8988T (cell line): ENCODE measurements around the gene TMEM97.

Source experiments
- DNase-seq: peaks from one replicate; pipeline ENCODE4 v3.0.0; 2011

Gene TMEM97

GRCh38 chr17:28317099-28317965 lies 1.7 kb upstream of the TMEM97 start:
- no peak for DNase-seq

- DNase-seq: no peak
These were observed 838 bp upstream of the TMEM97 start for GRCh38 chr17:28317966-28318758.

- no peak for DNase-seq
These were observed 567 bp downstream of the TMEM97 start for GRCh38 chr17:28319598-28319935.

GRCh38 chr17:28320215-28321061 lies 1.4 kb downstream of the TMEM97 start:
- no peak for DNase-seq

GRCh38 chr17:28324267-28324745 lies 5.3 kb downstream of the TMEM97 start:
- no peak for DNase-seq

- no peak for DNase-seq
These were observed 5.8 kb downstream of the TMEM97 start for GRCh38 chr17:28324781-28325180.

GRCh38 chr17:28325211-28325610 lies 6.2 kb downstream of the TMEM97 start:
- no peak for DNase-seq

GRCh38 chr17:28326114-28326513 lies 7.1 kb downstream of the TMEM97 start:
- DNase-seq: no peak

GRCh38 chr17:28327031-28327607 lies 8.1 kb downstream of the TMEM97 start:
- no peak for DNase-seq

GRCh38 chr17:28327709-28328108 lies 8.7 kb downstream of the TMEM97 start:
- no peak for DNase-seq

GRCh38 chr17:28328325-28328724 lies 9.3 kb downstream of the TMEM97 start:
- no peak for DNase-seq

- no peak for DNase-seq
These were observed 11.7 kb downstream of the TMEM97 start for GRCh38 chr17:28330671-28331070.

- no peak for DNase-seq
These were observed 13.0 kb downstream of the TMEM97 start for GRCh38 chr17:28331891-28332420.

GRCh38 chr17:28333083-28333746 lies 14.2 kb downstream of the TMEM97 start:
- no peak for DNase-seq

GRCh38 chr17:28334171-28334570 lies 15.2 kb downstream of the TMEM97 start:
- DNase-seq: no peak

GRCh38 chr17:28334666-28335200 lies 15.7 kb downstream of the TMEM97 start:
- DNase-seq: no peak

GRCh38 chr17:28335201-28335958 lies 16.4 kb downstream of the TMEM97 start, which contains the start of the genes IFT20 and TNFAIP1:
IFT20 (minus strand) TSS chr17:28335472; CDS start chr17:28331985, 3,487 bp downstream.
TNFAIP1 (plus strand) TSS chr17:28335761; CDS start chr17:28339522, 3,761 bp downstream.
- peak; percentile 90 for DNase-seq

GRCh38 chr17:28335959-28336871 lies 17.2 kb downstream of the TMEM97 start:
- no peak for DNase-seq

- DNase-seq: no peak
These were observed 19.2 kb downstream of the TMEM97 start for GRCh38 chr17:28338056-28338768.
